NCI-H2171 treated with DMSO at 0.1 percent for 48 hours (cell line): Measurements from ENCODE around the gene LYZL4.

Experiments
- DNase-seq: peaks from one replicate; lab custom pipeline; 2025; lab: John Stamatoyannopoulos, UW

The LYZL4 gene

DNA sequence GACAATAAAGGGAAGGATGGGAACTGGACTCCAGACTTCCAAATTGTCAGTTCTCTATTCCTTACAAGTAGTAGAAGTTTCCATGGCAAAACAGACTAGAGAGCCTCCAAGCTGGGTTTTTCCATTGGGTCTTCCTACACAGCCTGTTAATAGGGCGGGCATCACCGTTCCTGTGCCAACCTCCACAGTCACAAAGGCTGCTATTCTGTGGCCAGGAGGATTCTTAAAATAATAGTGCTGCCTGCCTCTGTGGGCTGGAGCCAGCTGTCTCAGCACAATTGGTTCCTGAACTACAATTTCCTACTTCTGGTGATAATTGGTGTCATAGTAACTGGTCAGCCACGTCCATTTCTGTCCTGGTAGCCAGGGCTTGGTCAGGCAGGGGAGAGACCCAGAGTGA, 38.6 kb downstream of the LYZL4 start:
- no peak for DNase-seq

- no peak for DNase-seq
Observed at GRCh38 chr3:42369832-42370231, 40.6 kb downstream of the LYZL4 start.

GRCh38 chr3:42369304-42369703, 41.1 kb downstream of the LYZL4 start:
- DNase-seq: no peak

- DNase-seq: no peak
Observed at GRCh38 chr3:42368861-42369260, 41.5 kb downstream of the LYZL4 start.

- no peak for DNase-seq
Observed at GRCh38 chr3:42367903-42368302, 42.5 kb downstream of the LYZL4 start.

DNA sequence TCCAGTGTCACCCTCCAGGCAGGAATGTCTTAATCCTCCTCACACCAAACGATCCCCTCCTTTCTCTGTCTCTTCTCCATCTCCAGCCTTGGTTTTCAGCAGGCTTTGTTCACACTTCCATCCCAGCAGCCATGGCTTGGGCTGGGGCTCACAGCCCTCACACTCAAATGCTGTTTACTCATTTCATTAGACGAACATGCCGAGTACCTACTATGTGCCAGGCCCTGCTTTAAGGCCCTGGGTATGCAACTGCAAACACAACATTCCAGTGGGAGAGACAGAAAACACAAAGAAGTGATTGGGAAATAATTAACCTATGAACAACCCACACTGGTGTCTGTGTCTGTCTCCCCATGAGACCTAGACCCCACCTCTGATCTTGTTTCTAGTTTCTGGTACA, 43.9 kb downstream of the LYZL4 start:
- DNase-seq: no peak

GRCh38 chr3:42357335-42357734, 53.1 kb downstream of the LYZL4 start:
- DNase-seq: no peak

DNA sequence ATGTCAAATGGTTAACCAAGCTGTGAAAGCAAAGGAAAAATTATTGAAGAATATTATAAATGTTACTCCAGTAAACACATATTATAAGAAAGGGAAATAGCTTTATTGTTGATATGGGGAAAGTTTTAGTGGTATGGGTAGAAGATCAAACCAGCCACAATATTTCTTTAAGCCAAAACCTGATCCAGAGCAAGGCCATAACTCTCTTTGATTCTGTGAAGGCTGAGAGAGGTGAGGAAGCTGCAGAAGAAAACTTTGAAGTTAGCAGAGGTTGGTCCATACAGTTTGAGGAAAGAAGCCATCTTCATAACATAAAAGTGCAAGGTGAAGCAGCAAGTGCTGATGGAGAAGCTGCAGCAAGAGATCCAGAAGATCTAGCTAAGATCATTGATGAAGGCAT, 54.8 kb downstream of the LYZL4 start:
- no peak for DNase-seq

DNA sequence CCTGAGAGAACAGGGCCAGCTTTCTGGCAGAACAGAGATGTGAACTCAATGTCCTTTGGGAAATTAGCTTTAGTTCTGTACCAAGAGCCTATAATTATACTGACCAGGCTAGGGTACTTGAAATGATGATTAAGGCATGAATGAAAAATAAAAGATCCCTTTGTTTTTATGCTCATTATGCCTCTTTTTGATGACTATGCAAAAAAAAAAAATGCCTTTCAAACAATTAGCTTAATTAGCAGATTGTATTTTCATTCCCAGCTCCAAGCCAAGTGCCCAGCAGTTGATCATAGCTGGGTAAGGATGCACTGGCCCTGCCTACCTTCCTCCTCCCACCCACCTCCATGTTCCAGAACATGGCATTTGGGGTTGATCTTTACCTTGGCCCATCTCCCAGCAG, 56.8 kb downstream of the LYZL4 start:
- DNase-seq: no peak

DNA sequence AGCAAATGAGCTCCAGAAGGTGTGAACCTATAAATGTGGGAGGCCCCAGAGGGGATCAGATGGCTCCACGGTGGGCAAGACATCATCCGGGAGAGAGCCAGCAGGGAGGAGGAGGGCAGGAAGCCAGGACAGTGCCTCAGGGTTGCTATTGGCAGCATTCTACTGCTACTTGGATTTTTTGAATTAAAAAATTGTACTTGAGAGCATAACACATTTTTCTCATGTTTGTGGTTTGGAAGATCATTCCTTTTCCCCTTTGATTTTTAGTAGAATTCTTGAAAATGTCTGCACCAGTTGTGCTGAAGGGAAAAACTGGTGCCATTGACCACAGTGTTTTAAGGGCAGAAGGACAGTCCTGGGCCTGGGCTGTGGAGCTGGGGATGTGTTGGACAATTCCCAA, 59.2 kb downstream of the LYZL4 start:
- DNase-seq: no peak

DNA sequence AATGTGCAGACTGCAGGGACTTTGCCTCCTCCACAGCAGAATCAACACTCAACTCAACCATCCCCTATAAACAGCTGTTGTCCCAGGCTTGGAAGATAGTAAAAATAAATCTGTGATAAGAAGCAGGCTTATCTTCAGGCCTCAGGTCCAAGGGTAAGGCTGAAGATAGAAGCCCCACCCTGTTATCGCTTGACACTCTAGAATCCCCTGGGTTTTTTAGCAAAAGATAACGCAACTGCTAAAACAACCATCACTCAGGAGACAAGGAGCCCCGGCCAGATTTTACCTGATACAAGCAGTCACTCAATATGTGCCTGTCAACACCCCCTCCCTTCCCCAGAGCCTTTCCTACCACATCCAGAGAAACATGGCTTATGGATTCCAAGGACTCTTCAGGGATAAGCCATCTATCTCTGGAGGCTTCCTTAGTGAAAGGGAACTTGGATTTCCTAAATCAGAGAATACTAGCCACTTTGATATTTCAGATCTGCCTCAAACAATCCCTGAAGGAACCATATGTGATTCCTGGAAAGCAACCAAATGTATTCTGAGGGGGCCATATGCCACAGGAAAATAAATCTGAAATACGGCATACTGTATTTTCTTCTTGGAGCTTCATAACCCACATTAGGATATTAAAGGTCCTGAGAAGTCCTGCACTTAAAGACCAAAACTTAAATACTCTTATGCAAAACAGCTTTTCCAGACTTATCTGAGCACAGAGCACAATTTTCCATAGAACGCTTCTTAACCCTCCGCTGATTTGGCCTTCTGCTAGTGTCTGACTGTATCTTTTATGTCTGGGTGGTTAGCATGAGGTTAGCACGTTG, 60.4 kb downstream of the LYZL4 start:
- DNase-seq: peak; percentile 63

GRCh38 chr3:42347928-42348327, 62.5 kb downstream of the LYZL4 start:
- DNase-seq: no peak
